ENCODE data around the gene NTMT1. TPM values are rescaled to one million over a fixed set of nuclear protein-coding genes. Genes with fewer than 3 reads are reported as not detected.
A peak's percentile ranks its signal among the peaks of the same experiment; 100 is the strongest.
"Not testable (repeated sequence)": the region's sequence is repeated elsewhere in the genome, so short reads cannot be mapped to it uniquely, and the experiment has no call there.

NTMT1 gene
- total RNA-seq, 1 donor from 2014 or later, result 40.8 TPM

DNA sequence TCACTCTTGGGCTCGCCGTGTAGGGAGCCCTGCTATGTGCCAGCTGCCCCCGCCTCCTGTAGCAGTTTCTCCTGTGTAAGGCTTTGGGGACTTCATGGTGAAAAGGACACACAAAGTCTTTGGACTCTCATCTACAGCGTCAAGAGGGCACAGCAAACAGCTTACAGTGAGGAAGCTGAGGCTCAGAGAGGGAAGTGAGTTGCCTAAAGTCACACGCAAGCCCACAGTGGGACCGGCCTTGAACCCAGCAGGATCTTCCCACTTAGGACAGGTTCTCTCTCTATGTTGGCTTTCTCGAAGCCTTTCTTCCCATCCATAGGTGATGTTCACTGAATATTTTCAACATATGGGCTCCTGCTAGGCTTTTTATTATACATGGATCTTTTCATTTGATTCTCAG lies 29.7 kb downstream of the NTMT1 start:
- no peaks in the 10 kb centered on the region for H3K36me3 ChIP-seq (ENCODE audit: control insufficient read depth, insufficient read depth, low read length)
- FAIRE-seq (no peak), DNase-seq (ENCODE audit: low read depth) (no peak)
- peaks cover 4% of the 10 kb centered on the region for H3K27me3 ChIP-seq (ENCODE audit: control insufficient read depth, insufficient read depth, low read length)
- TF ChIP-seq, protein P1, sequence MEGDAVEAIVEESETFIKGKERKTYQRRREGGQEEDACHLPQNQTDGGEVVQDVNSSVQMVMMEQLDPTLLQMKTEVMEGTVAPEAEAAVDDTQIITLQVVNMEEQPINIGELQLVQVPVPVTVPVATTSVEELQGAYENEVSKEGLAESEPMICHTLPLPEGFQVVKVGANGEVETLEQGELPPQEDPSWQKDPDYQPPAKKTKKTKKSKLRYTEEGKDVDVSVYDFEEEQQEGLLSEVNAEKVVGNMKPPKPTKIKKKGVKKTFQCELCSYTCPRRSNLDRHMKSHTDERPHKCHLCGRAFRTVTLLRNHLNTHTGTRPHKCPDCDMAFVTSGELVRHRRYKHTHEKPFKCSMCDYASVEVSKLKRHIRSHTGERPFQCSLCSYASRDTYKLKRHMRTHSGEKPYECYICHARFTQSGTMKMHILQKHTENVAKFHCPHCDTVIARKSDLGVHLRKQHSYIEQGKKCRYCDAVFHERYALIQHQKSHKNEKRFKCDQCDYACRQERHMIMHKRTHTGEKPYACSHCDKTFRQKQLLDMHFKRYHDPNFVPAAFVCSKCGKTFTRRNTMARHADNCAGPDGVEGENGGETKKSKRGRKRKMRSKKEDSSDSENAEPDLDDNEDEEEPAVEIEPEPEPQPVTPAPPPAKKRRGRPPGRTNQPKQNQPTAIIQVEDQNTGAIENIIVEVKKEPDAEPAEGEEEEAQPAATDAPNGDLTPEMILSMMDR (IDR thresholded peaks at IDR 0.05; ENCODE audit: insufficient read depth, low read length, severe bottlenecking), result no peak
- no peak overlapping the region for H3K4me3 ChIP-seq (ENCODE audit: low read depth, low read length)

GRCh38 chr9:129656795-129657390 lies 30.9 kb downstream of the NTMT1 start:
- FAIRE-seq, result peak; percentile 95
- peaks cover 4% of the 10 kb centered on the region for H3K27me3 ChIP-seq (ENCODE audit: control insufficient read depth, insufficient read depth, low read length)
- TF ChIP-seq, protein P1 (IDR thresholded peaks at IDR 0.05; ENCODE audit: insufficient read depth, low read length, severe bottlenecking), result no peak
- no peaks in the 10 kb centered on the region for H3K36me3 ChIP-seq (ENCODE audit: control insufficient read depth, insufficient read depth, low read length)
- DNase-seq (ENCODE audit: low read depth), result peak; percentile 89
- no peak overlapping the region for H3K4me3 ChIP-seq (ENCODE audit: low read depth, low read length)

DNA sequence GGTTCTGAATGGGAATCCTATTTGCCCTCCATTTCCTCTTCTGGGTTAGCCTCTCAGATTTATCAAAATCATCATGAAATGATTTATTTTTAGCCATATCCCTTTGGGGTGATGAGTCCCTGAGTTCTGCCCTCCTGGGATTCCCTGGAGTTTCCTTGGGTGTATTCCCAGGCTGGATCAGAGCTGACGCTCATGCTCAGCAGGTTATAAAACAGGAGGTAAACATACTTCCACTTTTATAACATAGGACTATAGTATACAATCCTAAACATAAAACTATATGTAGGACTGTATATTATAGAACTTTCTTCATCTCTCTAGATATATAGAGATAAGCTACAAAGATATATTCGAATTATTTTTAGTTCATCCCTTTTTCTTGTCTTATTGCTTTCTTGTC lies 35.1 kb downstream of the NTMT1 start:
- DNase-seq (ENCODE audit: low read depth) (no peak), FAIRE-seq (no peak)
- Histone ChIP-seq H3K36me3 (ENCODE audit: control insufficient read depth, insufficient read depth, low read length) (no peaks in the 10 kb centered on the region), H3K27me3 (ENCODE audit: control insufficient read depth, insufficient read depth, low read length) (peaks cover 12% of the 10 kb centered on the region), H3K4me3 (ENCODE audit: low read depth, low read length) (no peak overlapping the region)
- TF ChIP-seq, protein P1 (IDR thresholded peaks at IDR 0.05; ENCODE audit: insufficient read depth, low read length, severe bottlenecking), result no peak

DNA sequence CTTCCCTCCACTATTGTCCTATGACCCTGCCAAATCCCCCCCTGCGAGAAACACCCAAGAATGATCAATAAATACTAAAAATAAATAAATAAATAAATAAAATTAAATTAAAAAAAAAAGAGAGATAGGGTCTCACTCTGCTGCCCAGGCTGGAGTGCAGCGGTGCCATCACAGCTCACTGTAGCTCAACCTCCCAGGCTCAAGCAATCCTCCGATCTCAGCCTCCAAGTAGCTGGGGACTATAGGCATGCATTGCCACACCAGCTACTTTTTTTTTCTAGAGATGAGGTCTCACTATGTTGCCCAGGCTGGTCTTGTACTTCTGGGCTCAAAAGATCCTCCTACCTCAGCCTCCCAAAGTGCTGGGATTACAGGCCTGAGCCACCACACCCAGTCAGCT lies 36.3 kb downstream of the NTMT1 start:
- H3K36me3 ChIP-seq (ENCODE audit: control insufficient read depth, insufficient read depth, low read length); FAIRE-seq; H3K4me3 ChIP-seq (ENCODE audit: low read depth, low read length); DNase-seq (ENCODE audit: low read depth): not testable (repeated sequence)
- H3K27me3 ChIP-seq (ENCODE audit: control insufficient read depth, insufficient read depth, low read length), result peaks cover 22% of the 10 kb centered on the region

GRCh38 chr9:129664746-129665388 lies 38.9 kb downstream of the NTMT1 start:
- FAIRE-seq, result no peak
- no peak for DNase-seq (ENCODE audit: low read depth)
- Histone ChIP-seq H3K4me3 (ENCODE audit: low read depth, low read length) (no peak overlapping the region), H3K36me3 (ENCODE audit: control insufficient read depth, insufficient read depth, low read length) (no peaks in the 10 kb centered on the region), H3K27me3 (ENCODE audit: control insufficient read depth, insufficient read depth, low read length) (peaks cover 31% of the 10 kb centered on the region)
- TF ChIP-seq, protein P1 (IDR thresholded peaks at IDR 0.05; ENCODE audit: insufficient read depth, low read length, severe bottlenecking), result no peak

GRCh38 chr9:129665389-129665775 lies 39.4 kb downstream of the NTMT1 start, which contains the start of gene PRRX2:
PRRX2 (plus strand) TSS chr9:129665647; CDS start chr9:129665868, 221 bp downstream.
- Histone ChIP-seq H3K4me3 (ENCODE audit: low read depth, low read length) (no peak within 1 kb of the TSS), H3K36me3 (ENCODE audit: control insufficient read depth, insufficient read depth, low read length) (no peaks in the 10 kb centered on the region), H3K27me3 (ENCODE audit: control insufficient read depth, insufficient read depth, low read length) (peaks cover 31% of the 10 kb centered on the region)
- TF ChIP-seq, protein P1 (IDR thresholded peaks at IDR 0.05; ENCODE audit: insufficient read depth, low read length, severe bottlenecking), result no peak
- FAIRE-seq, result no peak
- no peak for DNase-seq (ENCODE audit: low read depth)
